Mesenteric fat pad (tissue), 1 donor: ENCODE measurements around the gene CD47. TPM values are rescaled to one million over a fixed set of nuclear protein-coding genes. Genes with fewer than 3 reads are reported as not detected.

ENCODE experiments used
- DNase-seq: peaks from one replicate; pipeline ENCODE4 v3.0.0-alpha.2; 2020; ENCODE audit warnings: low spot score
- total RNA-seq: library from RNA; stranded (reverse); fragmentation: NEBNext Ultra II Directional; extraction: Animal tissue kit (Norgen Biotek cat#: 25700); gene quantifications from one replicate; pipeline ENCODE4 v1.2.1, GENCODE V29; 2021
- donor health status: DM: yes; HTN: yes; CAD: no.

Gene CD47
- total RNA-seq, 1 donor from 2014 or later = 59.3 TPM

DNA sequence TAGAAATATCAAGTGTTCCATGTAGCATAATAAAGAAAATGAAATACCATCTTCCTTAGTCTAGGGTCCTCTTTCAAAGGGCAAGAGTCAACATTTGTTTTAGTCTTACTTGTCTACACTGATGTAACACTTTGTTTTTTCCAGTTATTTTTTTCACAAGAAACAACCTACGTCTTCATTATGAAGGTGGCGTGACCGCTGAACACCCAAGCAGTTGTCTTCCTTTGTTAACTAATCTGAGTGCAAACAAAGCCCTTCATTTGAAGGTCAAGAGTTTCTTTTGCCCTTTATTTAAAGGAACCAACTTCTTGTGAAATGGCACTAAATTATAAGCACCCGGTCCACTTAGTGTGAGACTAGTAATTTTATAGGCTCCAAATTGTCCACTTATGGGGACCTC is 73.2 kb downstream of the CD47 start:
- no peak for DNase-seq

DNA sequence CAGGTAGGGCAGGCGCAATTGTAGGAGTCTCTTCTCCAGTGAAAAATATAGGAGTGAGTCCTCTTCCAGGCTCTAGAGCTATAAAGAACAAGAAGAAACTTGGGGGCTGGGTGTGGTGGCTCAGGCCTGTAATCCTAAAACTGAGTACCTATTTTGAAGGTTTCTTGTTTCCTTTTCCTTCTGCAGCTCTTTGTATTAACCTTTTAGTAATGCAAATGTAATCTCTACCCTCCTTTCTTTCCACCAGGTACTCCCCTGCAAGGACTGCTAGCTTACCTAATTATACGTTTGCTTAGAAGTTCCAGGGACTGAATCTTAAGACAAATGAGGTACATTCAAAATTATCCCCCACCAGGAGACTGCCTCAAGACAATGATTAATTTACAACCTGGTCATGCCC is 75.9 kb downstream of the CD47 start:
- DNase-seq = no peak

DNA sequence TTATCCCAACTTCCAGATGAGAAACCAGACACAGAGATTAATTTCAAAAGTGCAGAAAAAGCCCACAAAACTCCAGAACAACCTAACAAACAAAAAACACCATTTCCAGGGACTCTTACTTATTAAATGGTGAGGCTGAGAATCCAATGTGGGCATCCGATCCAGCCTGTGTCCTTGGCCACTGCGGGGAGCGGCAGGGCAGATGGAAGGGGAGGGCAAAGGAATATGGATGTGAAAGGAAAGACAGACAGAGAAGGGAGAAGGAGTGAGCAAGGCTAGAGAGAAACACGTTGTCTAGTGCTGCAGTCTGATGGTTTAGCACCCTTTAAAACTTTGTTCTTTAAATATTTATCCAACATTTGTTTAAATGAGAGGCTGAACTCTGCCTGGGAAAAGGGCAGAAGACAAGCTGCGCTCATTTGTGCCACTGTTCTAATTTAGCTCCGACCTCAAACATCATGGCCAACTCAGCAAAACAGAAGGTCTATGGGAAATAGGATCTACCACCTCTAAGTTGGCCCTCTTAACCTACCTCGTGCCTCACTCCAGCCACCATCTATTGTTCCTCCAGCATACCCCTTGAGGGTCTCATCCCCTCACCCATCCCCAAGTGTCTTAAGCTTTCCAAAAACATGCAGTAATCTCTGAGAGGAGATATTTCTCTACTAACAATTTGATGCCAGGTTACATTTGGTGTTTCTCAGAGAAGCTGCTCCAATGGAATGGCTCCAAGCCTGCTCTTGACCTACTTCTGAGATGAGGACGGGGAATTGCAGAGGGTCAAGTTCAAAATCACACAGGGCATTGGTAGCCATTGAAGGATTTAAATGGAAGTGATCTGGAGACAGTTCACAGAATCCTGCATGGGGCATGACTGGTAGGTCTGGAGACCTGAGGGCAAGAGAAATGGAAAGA is 77.4 kb downstream of the CD47 start:
- DNase-seq = no peak

DNA sequence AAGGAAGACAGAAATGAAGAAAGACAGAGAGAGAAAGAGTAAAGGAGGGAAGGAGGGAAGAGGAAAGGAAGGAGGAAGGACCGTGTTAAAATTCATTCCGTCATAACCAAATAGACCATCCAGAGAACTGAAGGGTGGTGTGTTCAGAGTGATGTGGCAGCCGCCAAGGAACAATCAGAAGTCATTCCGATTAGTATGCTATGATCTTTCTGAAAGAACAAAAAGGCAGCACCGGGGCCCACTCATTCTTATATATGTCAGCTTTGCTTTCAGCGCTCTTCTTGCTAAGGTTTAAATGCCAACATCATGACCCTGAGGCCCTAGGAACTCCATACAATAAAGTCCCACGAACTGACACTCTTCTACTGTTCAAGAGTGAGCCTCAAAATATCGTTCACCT is 78.5 kb downstream of the CD47 start:
- DNase-seq = no peak

DNA sequence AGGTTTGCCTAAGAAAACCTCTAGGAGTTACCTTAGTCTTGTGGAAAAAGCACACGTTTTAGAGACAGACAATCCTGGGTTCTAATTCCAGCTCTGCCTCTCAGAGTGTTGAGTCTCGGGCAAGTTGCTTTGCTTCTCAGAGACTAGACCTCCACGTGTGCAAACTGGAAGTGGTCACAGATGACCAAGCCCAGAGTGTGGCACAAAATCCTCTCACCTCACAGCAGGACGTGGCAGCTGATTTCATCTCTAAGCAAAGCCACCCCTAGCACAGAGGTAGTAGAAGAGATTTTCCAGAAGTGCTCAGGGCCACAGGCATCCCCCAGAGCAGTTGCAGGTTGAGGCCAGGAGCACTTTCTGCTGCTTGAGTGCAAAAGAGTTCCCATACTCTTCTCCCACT is 79.2 kb downstream of the CD47 start:
- no peak for DNase-seq

DNA sequence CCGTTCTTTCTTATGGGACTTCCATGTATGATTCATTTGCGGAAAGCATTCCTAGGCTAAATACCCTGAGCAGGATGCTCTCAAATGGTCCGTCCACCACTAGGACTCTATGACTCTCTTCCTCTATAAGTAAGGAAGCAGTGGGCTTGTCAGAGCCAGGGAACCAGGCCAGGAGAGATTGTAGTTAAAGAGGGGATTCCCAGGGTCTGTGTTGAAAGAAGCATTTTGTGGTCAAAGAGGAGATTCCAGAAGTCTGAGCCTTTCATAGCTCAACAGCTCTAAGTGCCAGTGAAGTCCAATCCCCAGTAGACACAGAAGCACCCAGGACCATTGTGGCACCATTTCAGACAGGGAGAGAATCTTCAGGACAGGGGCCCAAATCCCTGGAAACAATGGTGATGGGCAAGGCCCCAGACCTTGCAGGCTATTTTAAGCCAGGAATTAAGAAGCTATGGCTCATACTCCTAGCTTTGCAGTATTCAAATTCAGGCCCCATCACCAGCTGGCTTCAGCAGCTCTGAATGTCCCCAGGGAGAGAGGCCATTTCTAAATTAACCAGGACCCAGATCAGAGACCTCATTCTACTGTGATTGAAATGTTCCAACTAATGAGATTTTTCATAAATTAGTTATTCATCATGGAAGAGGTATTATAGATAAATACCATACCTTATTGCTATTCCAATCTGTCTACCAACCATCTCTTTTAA is 81.7 kb downstream of the CD47 start:
- no peak for DNase-seq

DNA sequence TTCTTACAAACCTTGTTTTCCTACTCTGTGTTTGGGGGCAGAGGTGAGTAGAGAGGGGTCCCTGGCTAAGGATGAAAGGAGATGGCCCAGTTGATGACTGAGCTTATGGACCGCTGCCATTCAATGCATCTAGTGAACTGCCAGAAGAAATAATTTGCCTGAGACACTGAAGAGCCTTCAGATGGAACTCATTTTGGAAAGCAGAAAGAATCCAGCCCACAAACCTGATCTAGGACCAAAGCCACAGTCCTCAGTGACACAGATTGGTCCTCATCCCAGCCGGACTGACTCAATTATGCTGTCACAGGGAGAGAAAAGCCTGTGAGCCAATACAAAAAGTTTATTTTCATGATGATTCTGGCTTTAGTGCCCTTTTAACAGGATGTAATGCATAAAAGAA is 82.7 kb downstream of the CD47 start:
- no peak for DNase-seq

DNA sequence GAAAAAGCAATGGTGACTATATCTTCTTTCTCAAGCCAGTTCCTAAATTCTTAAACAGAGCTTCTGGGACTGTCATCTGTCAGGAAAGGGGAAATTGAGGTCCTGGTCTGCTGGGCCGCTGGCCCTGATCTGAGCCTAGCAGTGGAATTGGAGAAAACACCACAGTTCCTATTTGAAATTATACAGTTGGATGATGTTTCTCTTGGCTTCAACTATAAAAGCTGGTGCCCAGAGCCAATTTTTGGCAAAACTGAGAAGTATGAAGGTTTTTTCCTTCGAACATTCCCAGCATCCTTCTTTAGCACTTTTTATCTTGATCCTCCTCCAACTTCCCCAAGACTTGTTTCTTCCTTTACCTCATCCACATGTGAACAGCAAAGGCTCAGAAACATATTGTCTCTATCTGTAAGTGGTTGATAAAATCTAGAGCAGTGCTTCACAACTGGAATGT is 83.9 kb downstream of the CD47 start:
- no peak for DNase-seq

DNA sequence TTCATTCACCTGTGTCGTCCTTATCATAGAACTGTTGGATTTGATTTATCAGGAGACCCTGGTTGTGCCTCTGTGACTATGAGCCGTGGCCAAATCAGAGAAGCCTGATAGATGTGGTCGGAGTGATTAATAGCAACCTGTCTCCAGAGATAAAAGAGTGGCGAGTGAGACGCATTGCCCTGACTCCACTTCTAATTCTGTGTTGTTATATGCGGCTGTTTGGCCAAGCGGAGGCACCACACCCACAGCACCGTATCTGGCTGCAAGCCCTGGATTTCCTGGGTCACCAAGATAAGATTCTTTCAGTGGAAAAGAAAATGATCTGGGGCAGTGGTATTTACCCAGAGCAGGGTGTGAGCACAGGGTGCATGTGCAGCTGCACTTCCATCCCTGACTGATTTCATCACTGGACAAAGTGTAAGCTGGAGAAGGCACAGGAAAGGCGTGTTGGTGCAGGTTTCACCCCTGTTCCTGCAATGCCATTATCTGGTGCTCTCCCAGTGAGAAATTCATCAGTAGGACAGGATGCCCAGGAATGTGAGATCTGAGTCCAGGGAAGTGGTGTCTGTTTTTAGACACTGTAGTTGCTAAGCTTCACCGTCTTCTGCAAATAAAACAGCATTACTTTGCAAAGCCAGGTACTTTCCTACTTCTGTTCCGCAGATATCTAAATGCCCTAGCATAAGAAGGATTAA is 84.6 kb downstream of the CD47 start:
- DNase-seq = no peak

DNA sequence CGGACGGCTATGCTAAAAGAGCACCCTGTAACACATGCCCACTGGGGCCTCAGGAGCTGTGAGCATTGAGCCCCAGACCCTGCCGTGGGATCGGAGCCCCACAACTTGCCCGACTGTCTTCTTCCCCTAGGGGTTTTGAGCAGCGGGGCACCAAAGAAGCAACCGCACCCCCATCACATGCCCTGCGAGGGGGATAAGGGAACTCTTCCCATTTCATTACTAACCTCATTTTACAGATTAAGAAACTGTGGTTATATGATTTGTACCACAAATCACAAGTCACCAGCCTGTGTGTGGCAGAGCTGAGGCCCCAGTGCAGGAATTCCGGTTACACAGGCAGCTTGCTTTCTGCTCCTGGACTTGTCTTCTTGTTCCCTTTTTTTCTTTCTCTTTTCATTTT is 86.2 kb downstream of the CD47 start:
- no peak for DNase-seq

DNA sequence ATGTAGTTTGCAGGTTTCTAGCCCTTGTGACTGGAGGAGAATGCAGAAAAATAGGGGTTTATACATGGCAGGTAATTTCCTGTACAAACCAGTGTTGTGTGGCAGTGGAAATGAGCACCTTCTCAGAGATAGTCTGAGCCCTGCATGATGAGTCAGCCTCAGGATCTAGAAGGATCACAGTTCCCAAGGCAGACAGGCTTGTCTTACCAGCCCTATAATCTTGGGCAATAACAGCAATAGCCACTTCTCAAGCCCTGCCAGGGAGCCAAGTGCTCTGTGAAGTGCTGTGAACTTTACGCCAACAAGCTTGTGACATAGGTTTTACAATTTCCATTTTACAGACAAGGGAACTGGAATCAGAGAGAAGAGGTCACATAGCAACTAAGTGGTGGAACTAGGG is 89.4 kb downstream of the CD47 start:
- no peak for DNase-seq

DNA sequence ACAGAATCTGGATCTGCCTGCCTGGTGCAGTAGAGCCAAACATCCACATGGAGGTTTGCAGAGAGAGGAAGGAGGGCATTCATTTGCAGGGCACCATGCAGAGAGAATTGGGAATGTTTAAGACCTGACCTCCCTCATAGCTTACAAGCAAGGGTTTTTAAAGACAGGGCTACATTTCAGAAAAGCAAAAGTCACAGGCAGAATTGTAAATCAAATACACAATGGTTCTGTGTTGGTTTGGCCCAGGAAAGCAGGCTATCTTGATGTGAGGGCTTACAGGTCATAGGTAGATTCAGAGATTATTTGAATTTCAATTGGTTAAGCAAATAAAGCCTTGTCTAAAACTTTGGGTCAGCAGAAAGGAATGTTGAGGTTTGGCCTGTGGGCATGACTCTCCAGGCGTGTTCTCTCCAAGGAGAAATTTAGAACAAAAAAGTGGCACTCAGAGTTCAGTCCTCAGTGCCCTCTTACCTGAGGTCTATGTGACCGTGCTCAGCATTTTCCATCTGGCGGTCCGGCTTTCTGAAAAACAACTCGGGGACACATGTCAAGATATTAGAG is 91.5 kb downstream of the CD47 start:
- no peak for DNase-seq

DNA sequence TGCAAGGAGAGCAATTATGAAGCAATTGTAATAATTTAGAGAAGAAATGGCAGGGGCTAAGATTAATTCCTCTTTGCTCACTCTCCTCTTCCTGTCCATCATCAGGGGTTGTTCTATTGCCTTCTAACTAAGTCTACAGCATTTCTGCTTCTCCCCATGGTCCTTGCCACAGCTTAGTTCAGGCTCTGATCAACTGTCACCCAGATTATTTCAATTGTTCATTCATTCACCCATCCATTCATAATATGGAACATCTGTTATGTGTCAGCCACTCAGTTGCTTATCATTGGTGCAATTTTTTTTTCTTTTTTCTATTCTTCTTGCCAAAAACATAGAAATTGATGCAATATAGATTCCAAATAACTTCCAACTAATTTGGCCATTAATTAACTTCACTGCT is 93.2 kb downstream of the CD47 start:
- DNase-seq = no peak

DNA sequence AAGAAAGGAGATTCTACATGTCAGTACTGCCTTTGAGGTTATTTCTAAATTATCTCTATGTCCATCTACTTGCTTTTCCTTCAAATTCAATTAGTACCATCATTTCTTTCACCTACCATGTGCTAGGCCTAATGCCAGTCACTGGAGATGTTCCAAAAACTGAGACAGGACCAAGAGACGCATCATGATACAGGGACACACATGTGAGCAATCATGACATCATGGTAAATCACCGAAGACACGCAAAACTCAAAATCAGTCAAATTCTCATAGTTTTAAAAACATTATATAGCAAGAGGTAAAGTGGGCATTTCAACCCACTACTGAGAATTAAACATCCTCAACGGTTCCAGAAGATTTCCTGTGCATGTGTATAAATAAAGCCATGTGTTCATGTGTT is 95.0 kb downstream of the CD47 start:
- DNase-seq = no peak

DNA sequence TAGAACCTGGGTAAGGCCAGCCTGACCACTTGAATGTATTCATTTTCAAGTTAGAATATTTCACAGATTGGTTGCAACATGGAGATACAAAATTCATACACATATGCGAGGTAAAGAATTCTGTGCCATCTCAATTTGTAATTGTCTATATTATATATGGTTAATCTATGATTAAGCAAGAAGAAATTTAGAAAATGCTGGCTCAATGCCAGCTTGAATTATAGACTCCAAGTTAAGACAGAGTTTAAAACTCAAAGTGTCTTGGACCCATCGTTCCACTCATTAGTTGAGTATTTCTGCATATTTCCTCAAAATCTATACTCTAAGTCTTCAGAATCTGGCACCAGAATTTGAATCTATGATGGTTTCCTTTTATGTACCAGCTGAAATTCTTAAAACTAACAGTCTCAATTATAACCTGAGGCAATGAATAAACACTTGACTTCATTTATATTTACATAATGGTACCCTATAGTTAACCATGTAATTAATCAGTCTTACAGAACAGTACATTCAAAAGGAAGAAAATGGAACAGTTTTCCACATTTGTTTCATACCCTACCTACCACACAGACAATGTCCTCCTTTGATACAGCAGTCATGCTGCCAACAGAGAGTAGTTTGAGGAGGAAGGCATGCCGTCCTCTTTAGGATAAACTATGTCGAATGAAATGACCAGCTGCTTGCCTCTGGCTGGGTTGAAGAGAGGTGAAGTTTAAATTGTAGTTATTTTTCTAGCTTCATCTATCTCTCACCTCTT is 95.7 kb downstream of the CD47 start:
- DNase-seq = no peak

DNA sequence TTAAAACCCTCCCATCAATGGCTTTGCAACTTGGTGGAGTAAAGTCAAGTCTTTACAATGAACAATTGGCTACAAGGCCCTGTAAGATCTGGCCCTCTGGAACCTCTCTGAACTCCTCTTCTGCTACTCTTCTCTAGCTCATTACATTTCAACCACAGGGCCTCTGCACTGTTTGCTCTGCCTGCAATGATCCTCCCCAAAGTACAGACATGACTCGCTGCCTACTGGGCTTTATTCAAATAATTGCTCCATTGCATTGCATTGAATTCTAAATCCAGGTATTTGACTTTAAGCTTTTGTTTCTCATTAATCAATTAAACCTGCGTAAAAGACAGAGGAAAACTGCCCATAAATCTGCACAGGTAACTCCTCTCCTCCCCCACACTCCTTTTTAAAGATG is 96.7 kb downstream of the CD47 start:
- no peak for DNase-seq

DNA sequence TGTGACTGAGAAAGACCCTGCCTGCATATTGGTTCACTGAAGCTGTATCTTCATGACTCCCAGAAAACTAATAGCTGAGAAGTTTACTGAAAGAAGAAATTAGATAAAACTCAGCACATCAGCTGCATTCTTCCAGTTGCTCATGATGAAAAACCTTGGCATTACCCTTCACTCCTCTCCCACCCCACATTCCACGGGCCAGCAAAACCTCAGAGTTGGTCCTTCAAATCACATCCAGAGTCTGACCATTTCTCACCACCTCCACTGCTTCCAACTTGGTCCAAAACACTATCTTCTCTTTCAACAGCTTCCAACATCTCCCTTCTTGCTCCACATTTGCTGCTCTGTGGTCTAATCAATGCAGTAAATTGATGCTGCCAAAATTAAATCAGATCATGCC is 97.1 kb downstream of the CD47 start:
- DNase-seq = no peak
